SK-N-MC (cell line): ENCODE results near the gene CELSR3.
A peak's percentile ranks its signal among the peaks of the same experiment; 100 is the strongest.

Source experiments
- DNase-seq: peaks from one replicate; pipeline ENCODE4 v3.0.0-alpha.2; 2011; ENCODE audit warnings: low read depth, low spot score
- H3K27ac ChIP-seq: fragments of 200-600 bp; sonication (generic); 2 replicates; pipeline ENCODE4 v1.5.1; 2016; ENCODE audit warnings: mixed run types
- H3K36me3 ChIP-seq: fragments of 200-600 bp; sonication (generic); 2 replicates; pipeline ENCODE4 v1.6.1; 2017; ENCODE audit warnings: antibody characterized with exemption, low read length, mixed read lengths; ENCODE audit not compliant: insufficient read depth
- H3K4me3 ChIP-seq: fragments of 200-600 bp; sonication (generic); 2 replicates; pipeline ENCODE4 v1.5.1; 2016
- H3K9ac ChIP-seq: fragments of 200-600 bp; sonication (generic); 2 replicates; pipeline ENCODE4 v1.8.0; 2017; ENCODE audit warnings: mixed run types, mixed read lengths; ENCODE audit not compliant: insufficient read length
- H3K9me3 ChIP-seq: fragments of 200-600 bp; sonication (generic); 2 replicates; pipeline ENCODE4 v1.6.1; 2017; ENCODE audit warnings: low read depth, mild to moderate bottlenecking, antibody characterized with exemption, low read length, moderate library complexity, mixed read lengths
- EZH2 ChIP-seq: fragments of 200-600 bp; sonication (generic); IDR thresholded peaks from one replicate; pipeline ENCODE4 v1.6.1; 2017; ENCODE audit warnings: antibody characterized with exemption
- FOXP2 ChIP-seq: optimal IDR thresholded peaks from 2 replicates; pipeline ENCODE3; 2011; ENCODE audit warnings: mild to moderate bottlenecking, moderate library complexity; ENCODE audit not compliant: insufficient read depth; ENCODE audit errors: extremely low read length, control extremely low read depth
- POLR2AphosphoS5 ChIP-seq: IDR thresholded peaks from 2 replicates; pipeline ENCODE4 v1.6.1; 2012; ENCODE audit warnings: mild to moderate bottlenecking, low read depth, low read length, borderline replicate concordance

Gene CELSR3

GRCh38 chr3:48635222-48636021, 27.3 kb downstream of the CELSR3 start, which contains the start of gene SLC26A6:
TSS of gene SLC26A6 (minus strand) at chr3:48635461. CDS start at chr3:48635393, 68 bp downstream.
- Histone ChIP-seq H3K9me3 (no peaks in the 10 kb centered on the region), H3K9ac (peak within 1 kb of the TSS; percentile 59), H3K4me3 (peak within 1 kb of the TSS; percentile 83), H3K27ac (no peak within 1 kb of the TSS), H3K36me3 (no peaks in the 10 kb centered on the region)
- no peak for TF ChIP-seq EZH2
- no peak for TF ChIP-seq FOXP2
- peak; percentile 80 for TF ChIP-seq POLR2AphosphoS5
- DNase-seq = no peak

GRCh38 chr3:48634661-48635221, 27.9 kb downstream of the CELSR3 start:
- no peaks in the 10 kb centered on the region for H3K36me3 ChIP-seq
- TF ChIP-seq FOXP2 = no peak
- TF ChIP-seq EZH2 = no peak
- TF ChIP-seq POLR2AphosphoS5 = no peak
- DNase-seq = no peak
- H3K4me3 ChIP-seq = peak overlapping the region; percentile 83
- H3K9me3 ChIP-seq = no peaks in the 10 kb centered on the region
- peak overlapping the region; percentile 59 for H3K9ac ChIP-seq
- H3K27ac ChIP-seq = no peak overlapping the region

DNA sequence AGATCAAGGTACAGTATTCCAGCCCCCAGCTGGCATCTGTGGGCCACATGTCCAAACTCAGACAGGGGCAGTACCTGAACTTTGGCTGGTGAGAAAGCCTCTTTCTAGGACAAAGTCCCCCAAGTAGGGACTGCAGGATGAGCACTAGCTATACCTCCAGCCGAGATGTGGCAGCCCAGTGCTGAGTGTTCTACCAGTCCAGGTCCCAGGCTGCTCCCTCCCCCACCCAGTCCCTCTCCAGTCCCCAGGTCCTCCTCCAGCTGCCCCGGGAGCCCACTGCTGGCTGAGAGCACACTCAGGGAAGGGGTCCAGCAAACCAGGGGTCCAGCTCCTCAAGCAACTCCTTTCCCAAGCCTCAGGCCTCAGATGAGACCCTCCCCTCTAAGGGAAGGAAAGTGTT, 28.9 kb downstream of the CELSR3 start:
- no peaks in the 10 kb centered on the region for H3K36me3 ChIP-seq
- no peak overlapping the region for H3K9ac ChIP-seq
- DNase-seq = no peak
- H3K4me3 ChIP-seq = no peak overlapping the region
- TF ChIP-seq EZH2 = no peak
- TF ChIP-seq POLR2AphosphoS5 = no peak
- H3K9me3 ChIP-seq = no peaks in the 10 kb centered on the region
- H3K27ac ChIP-seq = no peak overlapping the region

DNA sequence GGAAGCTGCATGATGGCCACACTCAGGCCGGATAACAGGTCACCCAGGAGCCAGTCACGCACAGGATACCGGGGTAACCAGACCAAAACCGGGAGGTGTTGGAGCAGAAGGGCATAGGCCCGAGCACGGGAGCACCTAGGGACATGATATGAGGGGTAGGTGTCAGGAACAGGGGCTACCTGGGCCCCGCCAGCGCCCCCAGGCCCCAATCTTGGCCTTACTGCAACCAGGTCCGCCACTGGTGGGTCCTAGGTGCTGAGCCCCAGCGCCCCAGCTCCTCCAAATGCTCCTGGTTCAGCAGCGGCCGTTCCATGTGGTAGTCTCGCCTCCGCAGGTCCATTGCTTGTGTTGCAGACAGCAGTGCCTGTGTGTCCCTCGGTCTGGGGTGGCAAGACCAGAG, 29.4 kb downstream of the CELSR3 start:
- H3K9ac ChIP-seq = no peak overlapping the region
- DNase-seq = no peak
- no peaks in the 10 kb centered on the region for H3K36me3 ChIP-seq
- H3K27ac ChIP-seq = no peak overlapping the region
- H3K9me3 ChIP-seq = no peaks in the 10 kb centered on the region
- H3K4me3 ChIP-seq = no peak overlapping the region
- no peak for TF ChIP-seq FOXP2
- TF ChIP-seq EZH2 = no peak
- no peak for TF ChIP-seq POLR2AphosphoS5

GRCh38 chr3:48631516-48632448, 30.9 kb downstream of the CELSR3 start:
- TF ChIP-seq FOXP2 (no peak), EZH2 (no peak), POLR2AphosphoS5 (no peak)
- H3K9me3 ChIP-seq = no peaks in the 10 kb centered on the region
- no peak overlapping the region for H3K9ac ChIP-seq
- H3K4me3 ChIP-seq = no peak overlapping the region
- no peaks in the 10 kb centered on the region for H3K36me3 ChIP-seq
- H3K27ac ChIP-seq = no peak overlapping the region
- DNase-seq = no peak

GRCh38 chr3:48630833-48631232, 31.9 kb downstream of the CELSR3 start:
- H3K36me3 ChIP-seq = no peaks in the 10 kb centered on the region
- no peak overlapping the region for H3K4me3 ChIP-seq
- DNase-seq = no peak
- H3K9ac ChIP-seq = no peak overlapping the region
- TF ChIP-seq FOXP2 = no peak
- TF ChIP-seq EZH2 = no peak
- no peak for TF ChIP-seq POLR2AphosphoS5
- no peaks in the 10 kb centered on the region for H3K9me3 ChIP-seq
- H3K27ac ChIP-seq = no peak overlapping the region

GRCh38 chr3:48630407-48630806, 32.3 kb downstream of the CELSR3 start:
- Histone ChIP-seq H3K4me3 (no peak overlapping the region), H3K9me3 (no peaks in the 10 kb centered on the region), H3K27ac (no peak overlapping the region), H3K9ac (no peak overlapping the region), H3K36me3 (no peaks in the 10 kb centered on the region)
- DNase-seq = no peak
- TF ChIP-seq FOXP2 = no peak
- no peak for TF ChIP-seq POLR2AphosphoS5
- TF ChIP-seq EZH2 = no peak

- H3K27ac ChIP-seq = no peak overlapping the region
- TF ChIP-seq POLR2AphosphoS5 = no peak
- no peak overlapping the region for H3K9ac ChIP-seq
- DNase-seq = no peak
- no peaks in the 10 kb centered on the region for H3K9me3 ChIP-seq
- no peaks in the 10 kb centered on the region for H3K36me3 ChIP-seq
- no peak overlapping the region for H3K4me3 ChIP-seq
Measured at GRCh38 chr3:48629894-48630293, 32.8 kb downstream of the CELSR3 start.
